Fibroblast of lung (primary cell): ENCODE results near the gene CFAP77.

Experiments
- CTCF ChIP-seq, 2 donors: IDR thresholded peaks in 1 of 2; conservative IDR thresholded peaks in 1 of 2; 1 replicate in 1 of 2; 2 replicates in 1 of 2; pipeline ENCODE4 v1.5.1; 2011 to 2012; ENCODE audit warnings: low read length in 2 of 2, control low read depth in 1 of 2, inconsistent platforms in 1 of 2, low read depth in 1 of 2, mild to moderate bottlenecking in 1 of 2
- EZH2 ChIP-seq: IDR thresholded peaks from 2 replicates; pipeline ENCODE4 v1.5.1; 2012; ENCODE audit warnings: low read length, control low read depth, mild to moderate bottlenecking; ENCODE audit errors: missing control alignments

GRCh38 chr9:132461281-132461896 lies 51.4 kb downstream of the CFAP77 start:
- TF ChIP-seq CTCF (conservative IDR thresholded peaks at IDR 0.05 in 1 of 2, IDR thresholded peaks at IDR 0.05 in 1 of 2; ENCODE audit: low read depth in 1 of 2, low read length in 2 of 2) (no peak), EZH2 (no peak)
